ENCODE results near the gene LRMDA.

DNA sequence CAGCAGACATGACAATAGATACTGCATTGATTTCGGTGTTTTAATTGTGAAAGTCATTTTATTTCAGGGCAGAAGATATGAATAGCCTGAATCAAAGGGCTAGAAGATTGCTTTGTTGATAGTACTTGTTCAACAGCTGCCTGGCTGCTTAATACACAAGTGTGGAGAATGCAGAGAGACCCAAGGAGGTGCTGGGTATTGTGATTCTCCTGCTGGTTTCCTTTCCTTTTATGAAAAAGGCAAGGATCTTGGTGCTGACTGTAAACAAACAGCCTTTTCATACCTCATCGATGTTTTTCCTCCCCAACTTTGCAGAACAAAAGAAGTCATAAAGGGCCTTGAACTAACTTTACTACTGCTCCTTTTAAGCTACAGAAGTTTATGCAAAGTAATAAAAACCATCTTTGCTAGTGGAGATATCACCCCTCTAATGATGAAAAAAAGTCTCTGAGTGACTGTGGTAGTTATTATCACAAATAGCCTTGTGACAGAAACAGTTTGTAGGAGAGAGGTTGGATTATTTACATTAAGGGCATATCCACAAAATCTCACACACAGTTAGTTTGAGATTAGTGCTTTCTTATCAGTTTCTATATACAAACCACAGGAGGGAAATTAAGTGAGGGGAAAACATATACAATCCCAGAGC, 800.0 kb downstream of the LRMDA start:
- TF ChIP-seq, protein P1, sequence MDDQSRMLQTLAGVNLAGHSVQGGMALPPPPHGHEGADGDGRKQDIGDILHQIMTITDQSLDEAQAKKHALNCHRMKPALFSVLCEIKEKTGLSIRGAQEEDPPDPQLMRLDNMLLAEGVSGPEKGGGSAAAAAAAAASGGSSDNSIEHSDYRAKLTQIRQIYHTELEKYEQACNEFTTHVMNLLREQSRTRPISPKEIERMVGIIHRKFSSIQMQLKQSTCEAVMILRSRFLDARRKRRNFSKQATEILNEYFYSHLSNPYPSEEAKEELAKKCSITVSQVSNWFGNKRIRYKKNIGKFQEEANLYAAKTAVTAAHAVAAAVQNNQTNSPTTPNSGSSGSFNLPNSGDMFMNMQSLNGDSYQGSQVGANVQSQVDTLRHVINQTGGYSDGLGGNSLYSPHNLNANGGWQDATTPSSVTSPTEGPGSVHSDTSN (CRISPR knock-in tag; IDR thresholded peaks at IDR 0.05), result no peak
- TF ChIP-seq, protein P2, sequence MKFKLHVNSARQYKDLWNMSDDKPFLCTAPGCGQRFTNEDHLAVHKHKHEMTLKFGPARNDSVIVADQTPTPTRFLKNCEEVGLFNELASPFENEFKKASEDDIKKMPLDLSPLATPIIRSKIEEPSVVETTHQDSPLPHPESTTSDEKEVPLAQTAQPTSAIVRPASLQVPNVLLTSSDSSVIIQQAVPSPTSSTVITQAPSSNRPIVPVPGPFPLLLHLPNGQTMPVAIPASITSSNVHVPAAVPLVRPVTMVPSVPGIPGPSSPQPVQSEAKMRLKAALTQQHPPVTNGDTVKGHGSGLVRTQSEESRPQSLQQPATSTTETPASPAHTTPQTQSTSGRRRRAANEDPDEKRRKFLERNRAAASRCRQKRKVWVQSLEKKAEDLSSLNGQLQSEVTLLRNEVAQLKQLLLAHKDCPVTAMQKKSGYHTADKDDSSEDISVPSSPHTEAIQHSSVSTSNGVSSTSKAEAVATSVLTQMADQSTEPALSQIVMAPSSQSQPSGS (tag by site-specific recombination; IDR thresholded peaks at IDR 0.05; ENCODE audit: low read depth), result no peak
- TF ChIP-seq, protein P3, sequence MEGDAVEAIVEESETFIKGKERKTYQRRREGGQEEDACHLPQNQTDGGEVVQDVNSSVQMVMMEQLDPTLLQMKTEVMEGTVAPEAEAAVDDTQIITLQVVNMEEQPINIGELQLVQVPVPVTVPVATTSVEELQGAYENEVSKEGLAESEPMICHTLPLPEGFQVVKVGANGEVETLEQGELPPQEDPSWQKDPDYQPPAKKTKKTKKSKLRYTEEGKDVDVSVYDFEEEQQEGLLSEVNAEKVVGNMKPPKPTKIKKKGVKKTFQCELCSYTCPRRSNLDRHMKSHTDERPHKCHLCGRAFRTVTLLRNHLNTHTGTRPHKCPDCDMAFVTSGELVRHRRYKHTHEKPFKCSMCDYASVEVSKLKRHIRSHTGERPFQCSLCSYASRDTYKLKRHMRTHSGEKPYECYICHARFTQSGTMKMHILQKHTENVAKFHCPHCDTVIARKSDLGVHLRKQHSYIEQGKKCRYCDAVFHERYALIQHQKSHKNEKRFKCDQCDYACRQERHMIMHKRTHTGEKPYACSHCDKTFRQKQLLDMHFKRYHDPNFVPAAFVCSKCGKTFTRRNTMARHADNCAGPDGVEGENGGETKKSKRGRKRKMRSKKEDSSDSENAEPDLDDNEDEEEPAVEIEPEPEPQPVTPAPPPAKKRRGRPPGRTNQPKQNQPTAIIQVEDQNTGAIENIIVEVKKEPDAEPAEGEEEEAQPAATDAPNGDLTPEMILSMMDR (tag by site-specific recombination; IDR thresholded peaks at IDR 0.05), result no peak
- TF ChIP-seq ZNF175 (tag by site-specific recombination; IDR thresholded peaks at IDR 0.05) (no peak), ZNF174 (tag by site-specific recombination; IDR thresholded peaks at IDR 0.05) (no peak), ZNF423 (tag by site-specific recombination; IDR thresholded peaks at IDR 0.05) (no peak), ZNF768 (tag by site-specific recombination; IDR thresholded peaks at IDR 0.05) (no peak), MEIS1 (CRISPR knock-in tag; IDR thresholded peaks at IDR 0.05; ENCODE audit: borderline replicate concordance) (no peak), GLI4 (tag by site-specific recombination; IDR thresholded peaks at IDR 0.05) (no peak), ZNF514 (tag by site-specific recombination; IDR thresholded peaks at IDR 0.05) (no peak), ZNF660 (tag by site-specific recombination; IDR thresholded peaks at IDR 0.05) (no peak)
- TF ChIP-seq, protein P4, sequence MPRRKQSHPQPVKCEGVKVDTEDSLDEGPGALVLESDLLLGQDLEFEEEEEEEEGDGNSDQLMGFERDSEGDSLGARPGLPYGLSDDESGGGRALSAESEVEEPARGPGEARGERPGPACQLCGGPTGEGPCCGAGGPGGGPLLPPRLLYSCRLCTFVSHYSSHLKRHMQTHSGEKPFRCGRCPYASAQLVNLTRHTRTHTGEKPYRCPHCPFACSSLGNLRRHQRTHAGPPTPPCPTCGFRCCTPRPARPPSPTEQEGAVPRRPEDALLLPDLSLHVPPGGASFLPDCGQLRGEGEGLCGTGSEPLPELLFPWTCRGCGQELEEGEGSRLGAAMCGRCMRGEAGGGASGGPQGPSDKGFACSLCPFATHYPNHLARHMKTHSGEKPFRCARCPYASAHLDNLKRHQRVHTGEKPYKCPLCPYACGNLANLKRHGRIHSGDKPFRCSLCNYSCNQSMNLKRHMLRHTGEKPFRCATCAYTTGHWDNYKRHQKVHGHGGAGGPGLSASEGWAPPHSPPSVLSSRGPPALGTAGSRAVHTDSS (tag by site-specific recombination; IDR thresholded peaks at IDR 0.05), result no peak
- TF ChIP-seq, protein P5, sequence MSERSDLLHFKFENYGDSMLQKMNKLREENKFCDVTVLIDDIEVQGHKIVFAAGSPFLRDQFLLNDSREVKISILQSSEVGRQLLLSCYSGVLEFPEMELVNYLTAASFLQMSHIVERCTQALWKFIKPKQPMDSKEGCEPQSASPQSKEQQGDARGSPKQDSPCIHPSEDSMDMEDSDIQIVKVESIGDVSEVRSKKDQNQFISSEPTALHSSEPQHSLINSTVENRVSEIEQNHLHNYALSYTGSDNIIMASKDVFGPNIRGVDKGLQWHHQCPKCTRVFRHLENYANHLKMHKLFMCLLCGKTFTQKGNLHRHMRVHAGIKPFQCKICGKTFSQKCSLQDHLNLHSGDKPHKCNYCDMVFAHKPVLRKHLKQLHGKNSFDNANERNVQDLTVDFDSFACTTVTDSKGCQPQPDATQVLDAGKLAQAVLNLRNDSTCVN (tag by site-specific recombination; optimal IDR thresholded peaks at IDR 0.05), result no peak
- TF ChIP-seq, protein P6, sequence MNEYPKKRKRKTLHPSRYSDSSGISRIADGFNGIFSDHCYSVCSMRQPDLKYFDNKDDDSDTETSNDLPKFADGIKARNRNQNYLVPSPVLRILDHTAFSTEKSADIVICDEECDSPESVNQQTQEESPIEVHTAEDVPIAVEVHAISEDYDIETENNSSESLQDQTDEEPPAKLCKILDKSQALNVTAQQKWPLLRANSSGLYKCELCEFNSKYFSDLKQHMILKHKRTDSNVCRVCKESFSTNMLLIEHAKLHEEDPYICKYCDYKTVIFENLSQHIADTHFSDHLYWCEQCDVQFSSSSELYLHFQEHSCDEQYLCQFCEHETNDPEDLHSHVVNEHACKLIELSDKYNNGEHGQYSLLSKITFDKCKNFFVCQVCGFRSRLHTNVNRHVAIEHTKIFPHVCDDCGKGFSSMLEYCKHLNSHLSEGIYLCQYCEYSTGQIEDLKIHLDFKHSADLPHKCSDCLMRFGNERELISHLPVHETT (tag by site-specific recombination; IDR thresholded peaks at IDR 0.05), result no peak
